ENCODE measurements around the gene SLITRK3.

SLITRK3 gene, protein sequence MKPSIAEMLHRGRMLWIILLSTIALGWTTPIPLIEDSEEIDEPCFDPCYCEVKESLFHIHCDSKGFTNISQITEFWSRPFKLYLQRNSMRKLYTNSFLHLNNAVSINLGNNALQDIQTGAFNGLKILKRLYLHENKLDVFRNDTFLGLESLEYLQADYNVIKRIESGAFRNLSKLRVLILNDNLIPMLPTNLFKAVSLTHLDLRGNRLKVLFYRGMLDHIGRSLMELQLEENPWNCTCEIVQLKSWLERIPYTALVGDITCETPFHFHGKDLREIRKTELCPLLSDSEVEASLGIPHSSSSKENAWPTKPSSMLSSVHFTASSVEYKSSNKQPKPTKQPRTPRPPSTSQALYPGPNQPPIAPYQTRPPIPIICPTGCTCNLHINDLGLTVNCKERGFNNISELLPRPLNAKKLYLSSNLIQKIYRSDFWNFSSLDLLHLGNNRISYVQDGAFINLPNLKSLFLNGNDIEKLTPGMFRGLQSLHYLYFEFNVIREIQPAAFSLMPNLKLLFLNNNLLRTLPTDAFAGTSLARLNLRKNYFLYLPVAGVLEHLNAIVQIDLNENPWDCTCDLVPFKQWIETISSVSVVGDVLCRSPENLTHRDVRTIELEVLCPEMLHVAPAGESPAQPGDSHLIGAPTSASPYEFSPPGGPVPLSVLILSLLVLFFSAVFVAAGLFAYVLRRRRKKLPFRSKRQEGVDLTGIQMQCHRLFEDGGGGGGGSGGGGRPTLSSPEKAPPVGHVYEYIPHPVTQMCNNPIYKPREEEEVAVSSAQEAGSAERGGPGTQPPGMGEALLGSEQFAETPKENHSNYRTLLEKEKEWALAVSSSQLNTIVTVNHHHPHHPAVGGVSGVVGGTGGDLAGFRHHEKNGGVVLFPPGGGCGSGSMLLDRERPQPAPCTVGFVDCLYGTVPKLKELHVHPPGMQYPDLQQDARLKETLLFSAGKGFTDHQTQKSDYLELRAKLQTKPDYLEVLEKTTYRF

GRCh38 chr3:165195640-165196576 is at the start of gene SLITRK3:
Gene SLITRK3 (minus strand): TSS chr3:165196384. CDS start chr3:165190830, 5,554 bp downstream.
- DNase-seq (ENCODE audit: low read depth), result no peak

GRCh38 chr3:165243597-165243996 is 47.4 kb upstream of the SLITRK3 start:
- DNase-seq (ENCODE audit: low read depth), result no peak

DNA sequence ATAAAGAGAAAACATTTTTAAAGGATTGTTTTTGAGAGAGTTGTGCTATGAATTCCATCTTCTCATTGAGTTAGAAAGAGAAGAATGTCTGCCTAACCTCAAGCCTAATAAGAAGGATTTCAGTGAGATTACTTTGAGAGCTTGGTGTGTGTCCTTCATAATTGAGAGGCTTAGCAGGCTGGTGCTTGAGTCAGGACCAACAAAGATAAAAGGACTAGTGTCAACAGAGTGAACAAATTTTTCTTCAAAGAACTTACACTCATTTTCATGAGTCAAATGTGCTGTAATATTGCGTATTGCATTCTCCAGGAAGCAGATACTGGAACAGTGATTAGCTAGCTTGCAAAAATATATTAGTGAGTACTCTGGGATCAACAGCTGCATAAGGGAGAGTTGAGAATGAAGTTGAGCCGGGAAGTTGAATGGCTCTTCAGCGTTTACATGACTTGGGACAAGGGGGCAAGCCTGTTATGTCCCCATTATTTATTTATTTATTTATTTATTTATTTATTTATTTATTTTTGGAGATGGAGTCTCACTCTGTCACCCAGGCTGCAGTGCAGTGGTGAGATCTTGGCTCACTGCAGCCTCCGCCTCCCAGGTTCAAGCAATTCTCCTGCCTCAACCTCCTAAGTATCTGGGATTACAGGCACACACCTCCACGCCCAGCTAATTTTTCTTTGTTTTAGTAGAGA is 37.5 kb upstream of the SLITRK3 start:
- DNase-seq (ENCODE audit: low read depth), result peak; percentile 22

DNA sequence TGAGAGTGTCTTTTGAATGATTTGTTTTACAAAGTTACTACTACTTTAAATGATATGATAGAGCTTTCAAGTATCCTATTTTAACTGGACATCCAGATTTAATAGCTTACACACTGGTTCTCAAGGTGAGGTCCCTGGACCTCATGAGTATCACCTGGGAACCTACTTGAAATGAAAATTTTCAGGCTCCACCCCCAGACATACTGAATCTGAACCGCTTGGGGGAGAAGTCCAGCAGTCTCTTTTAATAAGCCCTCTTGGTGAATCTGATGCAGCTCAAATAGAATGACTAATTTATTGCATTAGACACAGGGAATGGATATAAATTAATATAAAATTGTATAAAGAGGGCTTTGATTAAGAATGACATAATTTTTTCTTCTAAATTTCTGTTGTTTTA is 29.4 kb upstream of the SLITRK3 start:
- no peak for DNase-seq (ENCODE audit: low read depth)

GRCh38 chr3:165217739-165218138 is 21.6 kb upstream of the SLITRK3 start:
- DNase-seq (ENCODE audit: low read depth), result no peak

- no peak for DNase-seq (ENCODE audit: low read depth)
These were observed 16.4 kb upstream of the SLITRK3 start for GRCh38 chr3:165212580-165212979.

DNA sequence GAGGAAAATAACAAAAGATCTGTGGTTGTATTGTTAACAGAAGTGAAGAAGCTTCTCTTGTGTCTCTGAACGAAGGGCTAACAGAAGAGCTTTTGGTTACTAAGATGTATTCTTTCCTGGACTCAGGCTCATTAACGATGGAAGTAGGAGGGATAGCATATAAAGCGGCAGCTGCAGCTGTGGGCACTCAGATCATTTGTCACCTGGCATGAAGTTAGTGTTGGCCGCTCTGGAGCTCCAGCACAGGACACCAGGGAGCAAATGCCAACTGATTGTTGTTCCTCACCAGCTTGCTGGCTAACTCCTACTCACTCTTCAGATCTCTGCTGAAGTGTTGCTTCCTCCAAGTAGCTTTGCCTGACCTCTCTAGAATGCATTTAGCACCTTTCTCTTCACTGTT is 15.5 kb upstream of the SLITRK3 start:
- no peak for DNase-seq (ENCODE audit: low read depth)

GRCh38 chr3:165210727-165211126 is 14.5 kb upstream of the SLITRK3 start:
- no peak for DNase-seq (ENCODE audit: low read depth)

DNA sequence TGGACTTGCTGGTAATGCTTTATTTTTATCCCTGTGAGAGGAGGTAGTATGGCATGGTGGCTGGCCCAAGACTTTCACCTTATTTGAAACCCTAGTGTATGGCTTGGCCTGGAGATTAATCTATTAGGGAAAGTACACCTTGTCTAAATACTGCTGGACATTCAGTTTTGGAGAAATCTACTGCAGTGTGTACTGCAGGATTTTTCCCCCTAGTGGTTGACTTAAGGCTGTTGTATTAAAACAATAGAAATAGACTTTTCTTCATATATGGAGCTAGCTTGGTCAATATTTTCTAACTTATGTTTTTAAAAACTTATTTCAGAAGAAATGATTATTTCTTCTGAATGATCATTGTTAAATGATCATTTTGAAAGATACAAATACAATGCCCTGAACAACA is 13.9 kb upstream of the SLITRK3 start:
- no peak for DNase-seq (ENCODE audit: low read depth)

DNA sequence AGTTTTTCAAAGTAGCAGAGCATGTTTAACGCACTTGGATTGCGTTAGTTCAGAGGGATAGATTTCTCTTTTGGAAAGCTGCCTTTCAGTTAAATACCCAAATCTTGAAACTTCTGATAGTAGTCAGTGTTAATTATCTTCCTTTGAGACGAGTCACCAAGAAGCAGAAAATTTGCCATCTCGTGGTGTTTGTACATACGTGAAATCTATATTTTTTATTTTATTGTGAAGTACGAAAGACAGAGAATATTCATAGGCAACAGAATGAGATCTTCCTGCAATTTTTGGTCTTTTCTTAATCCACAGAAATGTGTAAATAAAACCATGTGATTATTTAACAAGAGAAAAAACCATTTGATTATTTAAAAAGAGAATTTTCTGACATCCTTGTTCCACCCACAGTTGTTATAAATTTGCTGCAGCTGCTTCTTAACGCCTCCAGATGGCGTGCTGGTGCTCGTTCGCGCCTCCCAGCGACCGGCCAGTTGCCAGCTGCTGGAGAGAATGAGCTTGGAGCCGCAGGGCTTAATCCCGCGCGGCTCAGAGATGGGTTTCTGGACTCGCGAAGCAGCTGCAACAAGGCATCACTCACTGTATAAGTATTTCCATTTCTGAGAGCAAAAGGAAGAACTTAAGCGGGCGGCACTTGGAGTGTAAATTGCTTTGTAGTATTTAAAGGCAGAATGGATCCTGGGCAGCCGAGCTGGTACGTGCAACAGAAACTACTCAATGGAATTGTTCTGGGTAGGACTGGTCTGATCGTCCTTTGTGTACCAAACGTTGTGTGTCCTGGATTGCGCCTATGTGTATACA is 10.5 kb upstream of the SLITRK3 start:
- peak; percentile 59 for DNase-seq (ENCODE audit: low read depth)

- no peak for DNase-seq (ENCODE audit: low read depth)
These were observed 8.3 kb upstream of the SLITRK3 start for GRCh38 chr3:165204445-165204844.

DNA sequence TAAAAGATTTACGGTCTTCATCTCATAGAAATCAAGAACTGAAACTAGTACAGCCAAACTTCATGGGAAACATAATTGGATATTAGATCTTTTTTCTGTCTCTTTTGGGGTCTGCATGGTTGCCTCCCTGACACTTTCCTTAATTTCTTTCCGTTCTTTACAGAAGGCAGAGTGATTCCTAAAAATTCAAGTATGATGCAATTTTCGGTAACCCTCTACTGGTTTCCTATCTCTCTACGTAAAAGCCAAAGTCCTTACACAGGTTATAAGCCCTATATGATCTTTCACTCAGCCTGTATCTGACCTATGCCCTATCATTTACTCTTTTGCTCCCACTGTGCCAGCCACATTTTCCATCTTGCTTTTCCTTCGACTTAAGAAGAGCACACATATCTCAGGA is 6.8 kb upstream of the SLITRK3 start:
- DNase-seq (ENCODE audit: low read depth), result no peak

GRCh38 chr3:165201964-165202363 is 5.8 kb upstream of the SLITRK3 start:
- DNase-seq (ENCODE audit: low read depth), result no peak

DNA sequence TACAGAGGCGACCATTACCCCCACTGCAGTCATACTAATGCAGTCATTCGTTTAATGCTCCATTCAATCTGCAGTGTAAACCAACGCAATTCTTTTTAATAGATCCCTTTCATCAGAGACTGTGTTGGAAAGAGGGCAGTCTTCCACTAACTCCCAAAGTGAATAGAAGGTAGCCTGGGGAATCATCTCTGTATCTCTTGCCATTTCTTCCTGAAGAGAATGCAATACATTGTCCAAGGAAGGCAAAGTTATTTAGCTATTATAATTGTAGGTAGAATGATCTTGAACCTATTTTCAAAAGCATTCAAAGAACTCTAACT is 1.3 kb upstream of the SLITRK3 start:
- no peak for DNase-seq (ENCODE audit: low read depth)

- DNase-seq (ENCODE audit: low read depth), result no peak
These were observed 645 bp upstream of the SLITRK3 start for GRCh38 chr3:165196577-165197480.

DNA sequence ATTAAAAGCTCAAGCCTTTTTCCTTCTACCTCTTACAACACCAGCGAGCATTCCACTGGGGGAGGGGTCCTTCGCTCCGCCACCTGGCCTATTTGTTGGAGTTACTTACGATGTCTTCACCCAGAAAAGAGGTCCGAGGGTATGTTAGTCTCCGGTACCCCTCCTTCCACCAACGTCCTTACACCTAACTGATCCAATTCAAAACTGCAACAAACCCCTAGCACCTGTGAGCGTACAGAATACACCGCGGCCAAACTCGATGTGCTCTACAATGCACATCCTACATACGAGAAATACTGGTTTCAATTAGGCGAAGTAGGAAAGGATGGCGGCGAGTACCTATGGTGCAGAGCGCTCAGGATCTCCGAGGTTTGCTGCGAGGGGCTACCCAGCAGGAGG is 944 bp downstream of the SLITRK3 start:
- no peak for DNase-seq (ENCODE audit: low read depth)

DNA sequence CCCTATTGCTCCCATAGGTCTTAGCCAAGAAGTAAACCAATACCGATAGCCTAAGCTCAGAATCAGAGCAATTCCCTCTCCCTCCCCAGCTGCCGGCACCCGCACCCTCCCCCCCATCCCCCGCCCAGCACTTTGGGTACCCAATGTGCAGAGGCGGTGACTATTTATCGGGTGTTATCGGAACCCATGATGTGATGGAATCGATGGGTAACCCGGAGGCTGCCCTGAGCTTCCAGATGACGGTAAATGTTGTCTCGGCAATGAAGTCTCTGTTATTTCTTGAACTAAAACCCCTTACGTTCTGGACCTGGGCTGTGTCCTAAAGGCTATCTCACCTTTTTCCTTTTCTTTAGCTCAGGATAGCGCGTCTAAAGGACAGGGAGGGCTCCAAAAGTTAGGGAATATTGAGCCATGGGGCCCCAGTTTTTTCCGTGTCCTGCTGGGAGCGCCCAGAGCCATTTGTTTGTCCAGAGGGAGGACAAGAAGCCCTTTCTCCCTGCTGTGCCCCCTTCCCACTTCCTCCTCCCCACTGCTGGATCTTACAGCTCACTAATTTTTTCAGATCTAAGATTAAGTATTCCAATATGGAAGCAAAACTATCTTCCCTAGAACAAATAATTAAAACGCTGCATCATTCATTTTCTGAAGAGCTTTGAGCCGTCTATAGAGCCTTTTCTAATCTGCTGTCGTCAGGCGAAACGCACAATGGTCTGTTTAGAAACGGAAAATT is 1.5 kb downstream of the SLITRK3 start:
- DNase-seq (ENCODE audit: low read depth), result no peak

- no peak for DNase-seq (ENCODE audit: low read depth)
These were observed 2.6 kb downstream of the SLITRK3 start for GRCh38 chr3:165193366-165194254.

Measured in HS-5 (cell line).